Measurements from ENCODE around the gene OR6S1. TPM values are rescaled to one million over a fixed set of nuclear protein-coding genes. Genes with fewer than 3 reads are reported as not detected.

The OR6S1 gene
- polyA plus RNA-seq, 1 donor from 2014 or later = not detected

- no peak for TF ChIP-seq SMC3 (conservative IDR thresholded peaks at IDR 0.05; ENCODE audit: poor library complexity)
Observed at GRCh38 chr14:20658246-20658645, 16.8 kb upstream of the OR6S1 start (continued).

DNA sequence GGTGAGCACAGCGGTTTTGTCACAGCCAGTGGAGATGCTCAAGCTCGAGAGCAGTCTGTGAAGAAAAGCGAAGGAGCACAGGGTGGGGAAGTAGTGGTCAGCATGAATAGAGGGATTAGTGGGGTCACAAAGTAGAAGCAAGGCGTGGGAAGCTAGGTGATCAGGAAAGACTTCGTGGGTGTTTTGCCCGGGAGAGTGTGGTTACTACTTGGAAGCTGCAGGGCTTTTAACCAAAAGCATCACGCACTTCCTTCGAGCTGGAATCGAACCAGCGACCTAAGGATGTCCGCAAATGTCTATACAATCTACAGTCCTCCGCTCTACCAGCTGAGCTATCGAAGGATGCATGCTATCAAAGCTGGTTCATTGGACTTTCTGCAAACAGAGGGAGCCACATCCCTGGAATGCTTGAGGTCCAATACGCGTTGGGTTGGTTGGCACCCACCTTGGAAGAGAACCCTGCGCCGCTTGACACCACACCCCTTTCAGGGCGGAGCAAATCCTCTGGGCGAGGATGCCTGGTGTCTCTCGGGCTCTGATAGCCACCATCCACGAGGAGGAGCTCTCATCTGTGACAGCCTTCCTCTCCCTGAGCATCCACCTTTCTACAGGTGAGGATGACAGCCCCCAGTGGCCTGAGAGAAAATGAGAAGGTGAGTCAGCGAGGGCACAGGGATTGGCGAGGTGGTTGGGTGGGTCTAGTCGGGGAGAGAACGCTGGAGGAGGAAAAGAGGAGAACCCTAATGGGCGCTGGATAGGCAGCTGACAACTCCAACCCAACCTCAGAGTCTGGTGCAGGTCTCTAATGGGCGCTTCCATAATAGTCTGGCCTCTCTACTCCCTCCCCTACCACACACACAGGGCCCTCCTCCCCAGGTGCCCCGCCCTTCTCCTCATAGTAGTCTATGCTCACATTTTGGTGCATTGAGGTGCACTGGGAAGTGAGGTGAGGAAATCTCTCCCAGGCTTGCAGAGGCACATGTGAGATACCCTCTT lies 16.0 kb upstream of the OR6S1 start:
- TF ChIP-seq EP300 (conservative IDR thresholded peaks at IDR 0.05; ENCODE audit: poor library complexity, severe bottlenecking) = no peak
- TF ChIP-seq, protein P1, sequence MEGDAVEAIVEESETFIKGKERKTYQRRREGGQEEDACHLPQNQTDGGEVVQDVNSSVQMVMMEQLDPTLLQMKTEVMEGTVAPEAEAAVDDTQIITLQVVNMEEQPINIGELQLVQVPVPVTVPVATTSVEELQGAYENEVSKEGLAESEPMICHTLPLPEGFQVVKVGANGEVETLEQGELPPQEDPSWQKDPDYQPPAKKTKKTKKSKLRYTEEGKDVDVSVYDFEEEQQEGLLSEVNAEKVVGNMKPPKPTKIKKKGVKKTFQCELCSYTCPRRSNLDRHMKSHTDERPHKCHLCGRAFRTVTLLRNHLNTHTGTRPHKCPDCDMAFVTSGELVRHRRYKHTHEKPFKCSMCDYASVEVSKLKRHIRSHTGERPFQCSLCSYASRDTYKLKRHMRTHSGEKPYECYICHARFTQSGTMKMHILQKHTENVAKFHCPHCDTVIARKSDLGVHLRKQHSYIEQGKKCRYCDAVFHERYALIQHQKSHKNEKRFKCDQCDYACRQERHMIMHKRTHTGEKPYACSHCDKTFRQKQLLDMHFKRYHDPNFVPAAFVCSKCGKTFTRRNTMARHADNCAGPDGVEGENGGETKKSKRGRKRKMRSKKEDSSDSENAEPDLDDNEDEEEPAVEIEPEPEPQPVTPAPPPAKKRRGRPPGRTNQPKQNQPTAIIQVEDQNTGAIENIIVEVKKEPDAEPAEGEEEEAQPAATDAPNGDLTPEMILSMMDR (IDR thresholded peaks at IDR 0.05; ENCODE audit: poor library complexity, severe bottlenecking) = peak; percentile 22
- no peak overlapping the region for H3K4me2 ChIP-seq (ENCODE audit: low read length)
- H3K9ac ChIP-seq (ENCODE audit: low read length) = no peak overlapping the region

DNA sequence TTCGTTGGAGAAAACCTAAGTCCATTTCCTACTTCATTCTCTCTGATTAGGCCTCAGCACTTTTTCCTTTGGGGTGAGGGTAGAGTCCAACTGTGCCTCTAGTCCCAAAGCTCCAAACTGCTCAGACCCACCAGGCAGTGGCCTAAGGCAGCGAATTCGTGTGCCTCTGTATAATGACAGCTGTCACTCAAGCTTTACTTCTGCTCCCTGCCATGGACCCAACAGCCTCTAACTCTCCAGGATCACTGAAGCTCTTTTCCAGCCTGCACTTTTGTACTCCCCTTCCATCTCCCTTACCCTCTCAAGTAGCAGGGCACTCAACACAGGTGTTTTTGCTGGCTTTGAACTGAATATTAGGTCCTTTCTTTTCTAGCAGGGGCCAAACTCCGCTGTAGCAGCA lies 14.8 kb upstream of the OR6S1 start:
- H3K9me3 ChIP-seq (ENCODE audit: low read length) = no peaks in the 10 kb centered on the region
- no peak overlapping the region for H2AFZ ChIP-seq (ENCODE audit: low read depth, low read length)
- no peak overlapping the region for H3K4me3 ChIP-seq (ENCODE audit: low read length)
- H3F3A ChIP-seq (ENCODE audit: insufficient read depth, low read length, poor library complexity, severe bottlenecking) = no peaks in the 10 kb centered on the region
- no peaks in the 10 kb centered on the region for H3K36me3 ChIP-seq (ENCODE audit: insufficient read depth, low read length)
- no peak overlapping the region for H3K27ac ChIP-seq (ENCODE audit: low read length)
- no peak overlapping the region for H3K4me2 ChIP-seq (ENCODE audit: low read length)
- H3K27me3 ChIP-seq (ENCODE audit: insufficient read depth, low read depth, low read length) = peaks cover 64% of the 10 kb centered on the region
- H3K9ac ChIP-seq (ENCODE audit: low read length) = no peak overlapping the region
- no peaks in the 10 kb centered on the region for H3K79me2 ChIP-seq (replicated peaks; ENCODE audit: insufficient read depth, low read length)
- TF ChIP-seq TAF1 (IDR thresholded peaks at IDR 0.05; ENCODE audit: low read depth) (no peak), EP300 (conservative IDR thresholded peaks at IDR 0.05; ENCODE audit: poor library complexity, severe bottlenecking) (no peak), POLR2AphosphoS5 (IDR thresholded peaks at IDR 0.05) (no peak), SMC3 (conservative IDR thresholded peaks at IDR 0.05; ENCODE audit: poor library complexity) (no peak), MXI1 (conservative IDR thresholded peaks at IDR 0.05; ENCODE audit: poor library complexity, severe bottlenecking) (no peak), RAD21 (conservative IDR thresholded peaks at IDR 0.05) (no peak), REST (IDR thresholded peaks at IDR 0.05; ENCODE audit: borderline replicate concordance) (no peak), EZH2 (IDR thresholded peaks at IDR 0.05; ENCODE audit: borderline replicate concordance, insufficient read depth, low read length, poor library complexity, severe bottlenecking) (no peak)
- TF ChIP-seq, protein P1 (IDR thresholded peaks at IDR 0.05; ENCODE audit: poor library complexity, severe bottlenecking) = no peak
- no peaks in the 10 kb centered on the region for H3K9me2 ChIP-seq (ENCODE audit: insufficient read depth, low read length)
- no peaks in the 10 kb centered on the region for H4K20me1 ChIP-seq (ENCODE audit: insufficient read depth)

More for the DNA sequence above, 16.0 kb upstream of the OR6S1 start:
- Histone ChIP-seq H2AFZ (ENCODE audit: low read depth, low read length) (no peak overlapping the region), H3K9me3 (ENCODE audit: low read length) (no peaks in the 10 kb centered on the region), H4K20me1 (ENCODE audit: insufficient read depth) (no peaks in the 10 kb centered on the region), H3K27ac (ENCODE audit: low read length) (no peak overlapping the region), H3K36me3 (ENCODE audit: insufficient read depth, low read length) (no peaks in the 10 kb centered on the region), H3K9me2 (ENCODE audit: insufficient read depth, low read length) (no peaks in the 10 kb centered on the region), H3F3A (ENCODE audit: insufficient read depth, low read length, poor library complexity, severe bottlenecking) (no peaks in the 10 kb centered on the region), H3K4me3 (ENCODE audit: low read length) (peak overlapping the region; percentile 21), H3K27me3 (ENCODE audit: insufficient read depth, low read depth, low read length) (peaks cover 63% of the 10 kb centered on the region), H3K79me2 (replicated peaks; ENCODE audit: insufficient read depth, low read length) (no peaks in the 10 kb centered on the region)

All from neural cell (in vitro differentiated cells).